Ovary (tissue), 9 donors: ENCODE measurements around the gene LRRC32. TPM values are rescaled to one million over a fixed set of nuclear protein-coding genes. Genes with fewer than 3 reads are reported as not detected.
A peak's percentile ranks its signal among the peaks of the same experiment; 100 is the strongest.

Source experiments
- DNase-seq, 5 donors: peaks; one replicate each; pipeline ENCODE4 v3.0.0-alpha.2; 2019 to 2020
- H3K27ac ChIP-seq, 2 donors: fragments of 200-600 bp; one replicate each; pipeline versions ENCODE4 v1.5.1 to v1.8.0; 2019 to 2022
- H3K27me3 ChIP-seq: fragments of 200-600 bp; one replicate; pipeline ENCODE4 v1.8.0; 2022
- H3K36me3 ChIP-seq: fragments of 200-600 bp; sonication (generic); one replicate; pipeline ENCODE4 v1.5.1; 2019
- H3K4me1 ChIP-seq: one replicate; pipeline ENCODE4 v1.8.1; 2013; ENCODE audit warnings: mild to moderate bottlenecking, moderate library complexity; ENCODE audit not compliant: insufficient read depth
- H3K4me3 ChIP-seq: fragments of 200-600 bp; sonication (generic); one replicate; pipeline ENCODE4 v1.5.1; 2017
- H3K9me3 ChIP-seq, 2 donors: fragments of 200-600 bp in 1 of 2; sonication (generic) in 1 of 2; one replicate each; pipeline versions ENCODE4 v1.5.1 to v1.8.1; 2013 to 2019; ENCODE audit warnings: mild to moderate bottlenecking in 1 of 2, moderate library complexity in 1 of 2
- EP300 ChIP-seq: sonication (generic); formaldehyde crosslinking; IDR thresholded peaks from one replicate; pipeline ENCODE4 v1.6.1; 2017; ENCODE audit warnings: antibody characterized with exemption
- POLR2A ChIP-seq: fragments of 450-650 bp; IDR thresholded peaks from one replicate; pipeline ENCODE4 v1.6.1; 2017; ENCODE audit warnings: antibody characterized with exemption, mild to moderate bottlenecking, moderate library complexity
- WGBS, 3 donors: extraction: QIAGEN DNeasy Blood & Tissue Kit in 1 of 3; methylation state at CpG; one replicate each; pipeline versions ENCODE4 v1.1.5 to v1.1.7; 2013 to 2017; 5-methylcytosine and 5-hydroxymethylcytosine counted together
- intact Hi-C, 4 donors: fragments of 100-400 bp; cut with DNase I; formaldehyde crosslinking; loops; one replicate each; pipeline versions ENCODE4 v1.11.0 to v1.15.1; 2022 to 2023
- polyA plus RNA-seq, 2 donors: library from polyadenylated mRNA; stranded (reverse); fragments of 200-250 nt in 1 of 2; fragments of 350-450 nt in 1 of 2; fragmentation: Illumina TruSeq in 1 of 2; extraction: RNeasy Lipid Tissue Mini Kit (QIAGEN cat#74804) in 1 of 2; gene quantifications; one replicate each; pipeline ENCODE4 v1.2.3, GENCODE V29; 2013 to 2014
- total RNA-seq, 7 donors: library from RNA; depleted of rRNA in 2 of 7; stranded (reverse); fragments of >200 nt in 2 of 7; fragmentation: NEBNext Ultra II Directional in 3 of 7; extraction: Animal tissue kit (Norgen Biotek cat#: 25700) in 3 of 7; gene quantifications; one replicate each; pipeline versions ENCODE4 v1.1.0 to v1.2.4, GENCODE V29; 2016 to 2023
- TF ChIP-seq, protein P1 (sequence below), 3 donors: fragments of 450-650 bp in 2 of 3; fragments of 200-600 bp in 1 of 3; IDR thresholded peaks; one replicate each; pipeline versions ENCODE4 v1.5.1 to v1.8.0; 2016 to 2022; ENCODE audit warnings: antibody characterized with exemption in 3 of 3, mild to moderate bottlenecking in 1 of 3
- donor health status: DM: no; HTN: no; CAD: no; lungs with moderate emphysema.
- donor health status: DM: no; HTN: no; CAD: no.
- donor health status: Bipolar disorder and iron deficiency.
- donor health status: DM: yes; HTN: yes; CAD: no.
- donor health status: DM: no; HTN: no; CAD: no.
- donor health status: DM: yes; HTN: yes; CAD: no.

The LRRC32 gene
- total and polyA plus RNA-seq, 9 donors, result 3.2 to 47.1 (median 29.5) TPM

DNA sequence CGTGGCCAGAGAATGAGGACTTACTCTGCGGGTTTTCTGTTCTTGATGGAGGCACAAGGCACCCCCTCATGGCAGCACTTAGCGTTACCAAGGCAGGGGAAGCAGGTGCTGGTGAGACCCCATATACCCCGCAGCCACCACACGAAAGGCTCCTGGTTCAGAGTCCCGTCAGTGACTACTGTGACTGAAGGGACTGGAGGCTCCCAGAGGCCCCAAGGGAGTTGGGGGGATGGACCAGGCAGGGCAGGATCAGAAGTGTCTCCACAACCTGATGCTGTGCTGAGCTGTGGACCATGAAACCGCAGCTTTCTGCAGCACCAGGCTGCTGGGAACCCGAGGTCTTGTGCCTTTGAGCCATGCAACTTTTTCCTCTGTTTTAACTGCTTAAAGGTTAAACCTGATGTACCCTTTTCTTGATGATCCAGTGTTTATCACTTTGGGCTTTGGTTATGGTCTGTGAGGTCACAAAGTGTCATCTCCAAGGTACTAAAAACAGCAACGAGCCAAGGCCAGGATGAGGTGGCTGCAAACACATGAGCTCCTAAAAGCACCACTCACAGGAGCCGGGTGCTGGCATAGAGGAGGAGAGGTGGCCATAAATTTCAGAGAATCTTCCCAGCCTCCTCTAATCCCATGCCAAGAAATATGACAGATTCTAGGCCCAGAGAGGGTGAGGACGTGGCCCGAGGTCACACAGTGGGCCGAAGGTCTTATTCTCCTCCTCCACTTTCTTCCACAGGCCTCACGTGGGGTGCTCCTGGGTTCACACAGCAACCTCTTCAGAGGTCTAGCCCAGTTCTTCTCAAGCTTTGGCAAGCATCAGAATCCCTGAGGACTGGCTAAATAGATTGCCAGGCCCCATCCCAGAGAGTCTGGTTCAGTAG lies 4.2 kb upstream of the LRRC32 start:
- DNase-seq, result no peak
- Histone ChIP-seq H3K27ac (no peak overlapping the region), H3K36me3 (no peaks in the 10 kb centered on the region), H3K4me3 (no peak overlapping the region), H3K27me3 (no peaks in the 10 kb centered on the region), H3K9me3 (no peaks in the 10 kb centered on the region), H3K4me1 (peaks cover 10% of the 10 kb centered on the region)
- intact Hi-C loops, result loop anchor here (5.0 to 10.0 kb wide), 3 partner anchors 77 to 117 kb away; no protein-coding TSS in a partner anchor
- TF ChIP-seq EP300 (no peak), POLR2A (no peak)
- TF ChIP-seq, protein P1, sequence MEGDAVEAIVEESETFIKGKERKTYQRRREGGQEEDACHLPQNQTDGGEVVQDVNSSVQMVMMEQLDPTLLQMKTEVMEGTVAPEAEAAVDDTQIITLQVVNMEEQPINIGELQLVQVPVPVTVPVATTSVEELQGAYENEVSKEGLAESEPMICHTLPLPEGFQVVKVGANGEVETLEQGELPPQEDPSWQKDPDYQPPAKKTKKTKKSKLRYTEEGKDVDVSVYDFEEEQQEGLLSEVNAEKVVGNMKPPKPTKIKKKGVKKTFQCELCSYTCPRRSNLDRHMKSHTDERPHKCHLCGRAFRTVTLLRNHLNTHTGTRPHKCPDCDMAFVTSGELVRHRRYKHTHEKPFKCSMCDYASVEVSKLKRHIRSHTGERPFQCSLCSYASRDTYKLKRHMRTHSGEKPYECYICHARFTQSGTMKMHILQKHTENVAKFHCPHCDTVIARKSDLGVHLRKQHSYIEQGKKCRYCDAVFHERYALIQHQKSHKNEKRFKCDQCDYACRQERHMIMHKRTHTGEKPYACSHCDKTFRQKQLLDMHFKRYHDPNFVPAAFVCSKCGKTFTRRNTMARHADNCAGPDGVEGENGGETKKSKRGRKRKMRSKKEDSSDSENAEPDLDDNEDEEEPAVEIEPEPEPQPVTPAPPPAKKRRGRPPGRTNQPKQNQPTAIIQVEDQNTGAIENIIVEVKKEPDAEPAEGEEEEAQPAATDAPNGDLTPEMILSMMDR (IDR thresholded peaks at IDR 0.05), result no peak
- WGBS, 3 donors, result 83 to 86% (median 85%) methylated on average over 14 of the region's 14 CpGs

DNA sequence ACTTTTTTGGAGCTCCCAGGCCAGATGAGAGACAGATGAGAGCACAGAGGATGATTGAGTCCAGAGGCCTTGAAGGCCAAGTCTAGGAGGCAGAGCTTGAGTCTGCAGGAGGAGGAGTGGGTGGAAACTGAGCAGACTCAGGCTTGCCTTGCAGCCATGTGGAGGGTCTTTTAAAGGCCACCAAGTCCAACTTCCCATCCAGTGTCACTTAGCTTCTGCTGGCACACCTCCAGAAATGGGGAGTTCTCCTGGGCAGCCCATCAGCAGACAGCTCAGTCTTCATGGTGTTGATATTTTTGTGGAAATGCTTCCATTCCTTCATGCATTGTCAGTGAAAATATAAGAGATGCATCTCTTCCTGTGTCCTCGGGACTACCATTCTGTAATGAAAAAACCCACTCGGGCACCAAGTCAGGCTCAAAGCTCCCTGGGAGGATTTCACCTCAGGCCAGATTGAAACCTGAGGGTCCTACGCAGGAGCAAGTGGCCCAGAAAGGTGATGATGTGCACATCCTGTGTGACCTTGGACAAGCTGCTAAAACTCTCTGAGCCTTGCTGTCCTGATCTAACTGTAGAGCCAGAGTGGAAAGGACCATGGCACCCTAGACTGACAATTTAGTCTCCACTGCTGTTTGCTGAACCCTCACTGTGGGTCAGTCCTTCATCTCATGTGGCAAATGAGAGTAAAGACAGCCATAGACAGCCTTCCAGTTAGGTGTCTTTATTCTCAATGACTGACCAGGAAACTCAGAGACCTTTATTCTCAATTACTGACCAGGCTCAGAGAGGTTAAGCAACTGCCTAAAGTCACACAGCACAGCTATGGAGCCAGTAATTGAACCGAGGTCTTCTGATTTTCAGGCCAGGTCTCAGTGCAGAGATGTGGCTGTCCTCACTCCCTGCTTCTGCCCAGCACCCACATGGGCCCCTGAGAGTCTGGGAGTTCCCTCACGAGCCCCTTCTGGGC lies 2.9 kb upstream of the LRRC32 start:
- Histone ChIP-seq H3K4me1 (peaks cover 11% of the 10 kb centered on the region), H3K27ac (peak overlapping the region in 1 of 2 donors; percentile 8), H3K9me3 (no peaks in the 10 kb centered on the region), H3K36me3 (no peaks in the 10 kb centered on the region), H3K27me3 (no peaks in the 10 kb centered on the region), H3K4me3 (no peak overlapping the region)
- no peak for DNase-seq
- 88 to 92% (median 88%) methylated on average over 5 of the region's 5 CpGs for WGBS, 3 donors
- intact Hi-C loops, result loop anchor here in 3 of 4 donors (5.0 to 10.0 kb wide), 3 partner anchors 76 to 116 kb away; no protein-coding TSS in a partner anchor
- TF ChIP-seq POLR2A (no peak), EP300 (no peak)
- TF ChIP-seq, protein P1 (IDR thresholded peaks at IDR 0.05), result no peak

DNA sequence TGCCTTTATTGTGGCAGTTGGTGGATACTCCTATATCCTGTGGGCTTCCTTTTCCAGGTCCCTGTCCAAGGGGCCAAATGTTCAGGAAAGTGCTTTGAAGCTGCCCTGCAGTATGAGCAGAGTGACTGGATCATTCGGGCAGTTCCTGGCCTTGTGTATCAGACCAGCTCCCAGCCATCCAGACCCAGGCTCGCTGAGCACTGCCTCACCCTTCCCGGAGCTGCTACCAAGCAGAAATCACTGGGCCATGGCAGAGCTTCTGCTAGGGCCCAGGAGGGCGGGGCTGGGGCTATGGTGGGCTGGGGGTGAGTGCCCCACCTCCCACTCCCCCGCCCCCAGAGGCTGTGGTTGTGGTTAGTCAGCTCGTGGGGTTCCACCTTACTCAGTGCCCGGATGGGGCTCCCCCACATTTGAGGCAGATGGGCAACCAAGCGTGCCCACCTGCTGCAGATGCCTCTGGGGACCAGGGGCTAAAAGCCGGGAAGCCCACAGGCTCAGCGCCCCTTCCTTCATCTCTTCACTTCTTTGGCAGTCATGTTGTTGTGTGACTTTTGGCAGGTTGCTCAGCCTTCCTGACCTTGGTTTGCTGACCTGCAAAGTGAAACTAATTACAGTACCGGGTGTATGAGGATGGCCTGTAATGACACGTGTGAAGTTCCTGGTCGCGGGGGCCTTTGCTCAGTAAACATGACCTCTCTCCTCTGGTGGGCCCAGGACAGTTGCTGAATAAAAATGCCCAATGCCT lies 2.1 kb upstream of the LRRC32 start:
- peak overlapping the region in 1 of 2 donors; percentile 8 for H3K27ac ChIP-seq
- 66 to 75% (median 69%) methylated on average over 12 to 14 of the region's 14 CpGs for WGBS, 3 donors
- no peak for DNase-seq
- H3K4me3 ChIP-seq, result no peak overlapping the region
- no peaks in the 10 kb centered on the region for H3K9me3 ChIP-seq
- peaks cover 11% of the 10 kb centered on the region for H3K4me1 ChIP-seq
- TF ChIP-seq POLR2A, result no peak
- no peak for TF ChIP-seq EP300
- TF ChIP-seq, protein P1 (IDR thresholded peaks at IDR 0.05), result no peak
- H3K36me3 ChIP-seq, result no peaks in the 10 kb centered on the region
- intact Hi-C loops, result loop anchor here in 3 of 4 donors (5.0 to 10.0 kb wide), 3 partner anchors 75 to 115 kb away; no protein-coding TSS in a partner anchor
- no peaks in the 10 kb centered on the region for H3K27me3 ChIP-seq
